H9 (cell line): ENCODE measurements around the gene CAPN5. TPM values are rescaled to one million over a fixed set of nuclear protein-coding genes. Genes with fewer than 3 reads are reported as not detected.

Experiments
- DNase-seq: peaks from one replicate; pipeline ENCODE4 v3.0.0-alpha.2; 2017
- H2AFZ ChIP-seq: one replicate; pipeline ENCODE4 v1.6.1; 2013; ENCODE audit warnings: mild to moderate bottlenecking, low read length, control low read depth, moderate library complexity
- H2AK5ac ChIP-seq: 2 replicates; pipeline ENCODE4 v1.6.1; 2013; ENCODE audit warnings: low read length, control low read depth, mixed read lengths; ENCODE audit not compliant: insufficient read length
- H2BK120ac ChIP-seq: one replicate; pipeline ENCODE4 v1.6.1; 2013; ENCODE audit warnings: low read depth, mild to moderate bottlenecking, low read length, control low read depth, inconsistent platforms; ENCODE audit not compliant: poor library complexity, severe bottlenecking
- H2BK12ac ChIP-seq: 2 replicates; pipeline ENCODE4 v1.6.1; 2013; ENCODE audit warnings: low read length, control low read depth, mixed read lengths, low read depth; ENCODE audit not compliant: insufficient read length
- H2BK15ac ChIP-seq: 2 replicates; pipeline ENCODE4 v1.6.1; 2013; ENCODE audit warnings: low read depth, low read length, control low read depth
- H2BK20ac ChIP-seq: one replicate; pipeline ENCODE4 v1.6.1; 2013; ENCODE audit warnings: low read depth, mild to moderate bottlenecking, low read length, control low read depth, inconsistent platforms; ENCODE audit not compliant: poor library complexity, severe bottlenecking
- H2BK5ac ChIP-seq: 2 replicates; pipeline ENCODE4 v1.6.1; 2013; ENCODE audit warnings: low read length, control low read depth, mixed read lengths; ENCODE audit not compliant: insufficient read length
- H3K14ac ChIP-seq: 2 replicates; pipeline ENCODE4 v1.6.1; 2013; ENCODE audit warnings: low read length, control low read depth; ENCODE audit not compliant: insufficient read depth
- H3K18ac ChIP-seq: 2 replicates; pipeline ENCODE4 v1.6.1; 2013; ENCODE audit warnings: low read depth, mild to moderate bottlenecking, mixed read lengths, low read length, control low read depth; ENCODE audit not compliant: insufficient read length
- H3K23ac ChIP-seq: 2 replicates; pipeline ENCODE4 v1.6.1; 2013; ENCODE audit warnings: low read length, control low read depth, mixed read lengths, low read depth; ENCODE audit not compliant: insufficient read length
- H3K23me2 ChIP-seq: 2 replicates; pipeline ENCODE4 v1.6.1; 2013; ENCODE audit warnings: low read depth, mild to moderate bottlenecking, mixed read lengths, low read length, control low read depth; ENCODE audit not compliant: insufficient read length, poor library complexity, severe bottlenecking
- H3K27ac ChIP-seq: 2 replicates; pipeline ENCODE4 v1.5.1; 2013; ENCODE audit warnings: low read length, control low read depth, mixed read lengths, low read depth; ENCODE audit not compliant: insufficient read length
- H3K27me3 ChIP-seq: 2 replicates; pipeline ENCODE4 v1.6.1; 2013; ENCODE audit warnings: low read length, control low read depth, inconsistent platforms; ENCODE audit not compliant: insufficient read depth
- H3K4ac ChIP-seq: 2 replicates; pipeline ENCODE4 v1.6.1; 2013; ENCODE audit warnings: low read depth, mild to moderate bottlenecking, control low read depth, inconsistent platforms, low read length, moderate library complexity
- H3K4me1 ChIP-seq: 2 replicates; pipeline ENCODE4 v1.6.1; 2013; ENCODE audit warnings: low read length, control low read depth, inconsistent platforms; ENCODE audit not compliant: insufficient read depth
- H3K4me2 ChIP-seq: 2 replicates; pipeline ENCODE4 v1.6.1; 2013; ENCODE audit warnings: low read length, control low read depth, mixed read lengths; ENCODE audit not compliant: insufficient read length, insufficient read depth
- H3K56ac ChIP-seq: 2 replicates; pipeline ENCODE4 v1.6.1; 2013; ENCODE audit warnings: low read depth, mild to moderate bottlenecking, mixed read lengths, low read length, control low read depth; ENCODE audit not compliant: insufficient read length
- H3K79me1 ChIP-seq: 2 replicates; pipeline ENCODE4 v1.6.1; 2013; ENCODE audit warnings: low read depth, mild to moderate bottlenecking, moderate library complexity, low read length, control low read depth, inconsistent platforms; ENCODE audit not compliant: insufficient read depth, poor library complexity, severe bottlenecking
- H3K79me2 ChIP-seq: 2 replicates; pipeline ENCODE4 v1.6.1; 2013; ENCODE audit warnings: low read length, control low read depth, inconsistent platforms; ENCODE audit not compliant: insufficient read depth
- H3K9ac ChIP-seq: 2 replicates; pipeline ENCODE4 v1.6.1; 2013; ENCODE audit warnings: low read length, control low read depth, mixed read lengths; ENCODE audit not compliant: insufficient read length; ENCODE audit errors: extremely low read depth
- H3K9me3 ChIP-seq: one replicate; pipeline ENCODE4 v1.6.1; 2013; ENCODE audit warnings: low read depth, low read length, inconsistent platforms; ENCODE audit not compliant: control insufficient read depth
- H3T11ph ChIP-seq: one replicate; pipeline ENCODE4 v1.6.1; 2013; ENCODE audit warnings: mild to moderate bottlenecking, low read length, control low read depth, inconsistent platforms
- H4K20me1 ChIP-seq: one replicate; pipeline ENCODE4 v1.6.1; 2013; ENCODE audit not compliant: control insufficient read depth, insufficient read length, insufficient read depth
- H4K5ac ChIP-seq: 2 replicates; pipeline ENCODE4 v1.6.1; 2013; ENCODE audit warnings: low read depth, mild to moderate bottlenecking, mixed read lengths, low read length, control low read depth; ENCODE audit not compliant: insufficient read length
- H4K8ac ChIP-seq: replicated peaks from 2 replicates; pipeline ENCODE4 v1.6.1; 2013; ENCODE audit warnings: low read length, control low read depth, mixed read lengths, low read depth; ENCODE audit not compliant: insufficient read length
- H4K91ac ChIP-seq: 2 replicates; pipeline ENCODE4 v1.6.1; 2013; ENCODE audit warnings: low read depth, mild to moderate bottlenecking, moderate library complexity, mixed read lengths, low read length, control low read depth; ENCODE audit not compliant: insufficient read length
- H3K27ac Mint-ChIP-seq, 3 experiments: 2 replicates in 2 of 3; 3 replicates in 1 of 3; pipeline ENCODE4 v1.8.0; 2020 to 2021; ENCODE audit warnings: mixed read lengths in 3 of 3, mild to moderate bottlenecking in 1 of 3, moderate library complexity in 1 of 3
- H3K27me3 Mint-ChIP-seq: 2 replicates; pipeline ENCODE4 v1.8.0; 2021; ENCODE audit warnings: low read depth, mild to moderate bottlenecking, moderate library complexity, mixed read lengths
- H3K36me3 Mint-ChIP-seq, 3 experiments: 2 replicates in 2 of 3; 3 replicates in 1 of 3; pipeline ENCODE4 v1.8.0; 2020 to 2021; ENCODE audit warnings: low read depth in 3 of 3, mixed read lengths in 3 of 3; ENCODE audit not compliant: insufficient read depth in 1 of 3
- H3K4me1 Mint-ChIP-seq, 2 experiments: 2 replicates each; pipeline ENCODE4 v1.8.0; 2020; ENCODE audit warnings: mixed read lengths in 2 of 2
- H3K4me3 Mint-ChIP-seq, 2 experiments: 2 replicates in 1 of 2; 3 replicates in 1 of 2; pipeline ENCODE4 v1.8.0; 2020 to 2021; ENCODE audit warnings: mild to moderate bottlenecking in 2 of 2, mixed read lengths in 2 of 2, moderate library complexity in 1 of 2
- H3K9me3 Mint-ChIP-seq, 2 experiments: 2 replicates in 1 of 2; 3 replicates in 1 of 2; pipeline ENCODE4 v1.8.0; 2020; ENCODE audit warnings: mild to moderate bottlenecking in 2 of 2, mixed read lengths in 2 of 2, moderate library complexity in 1 of 2
- WGBS: extraction: QIAGEN DNeasy Blood & Tissue Kit; methylation state at CpG from one replicate; pipeline ENCODE4 v1.1.7; 2013; ENCODE audit warnings: missing lambda C conversion rate, low lambda C conversion rate, mixed read lengths; ENCODE audit not compliant: insufficient read length; ENCODE audit errors: extremely low coverage; 5-methylcytosine and 5-hydroxymethylcytosine counted together
- total RNA-seq: library from RNA; stranded (reverse); gene quantifications from 2 replicates; pipeline ENCODE4 v1.2.1, GENCODE V29; 2021
- TF ChIP-seq, protein P1 (sequence below): fragments of 200-600 bp; sonication (generic); conservative IDR thresholded peaks from 3 replicates; pipeline ENCODE4 v1.8.0; 2021; ENCODE audit warnings: antibody characterized with exemption, mild to moderate bottlenecking

Gene CAPN5
- total RNA-seq, 1 experiment from 2014 or later: 16.7 TPM

DNA sequence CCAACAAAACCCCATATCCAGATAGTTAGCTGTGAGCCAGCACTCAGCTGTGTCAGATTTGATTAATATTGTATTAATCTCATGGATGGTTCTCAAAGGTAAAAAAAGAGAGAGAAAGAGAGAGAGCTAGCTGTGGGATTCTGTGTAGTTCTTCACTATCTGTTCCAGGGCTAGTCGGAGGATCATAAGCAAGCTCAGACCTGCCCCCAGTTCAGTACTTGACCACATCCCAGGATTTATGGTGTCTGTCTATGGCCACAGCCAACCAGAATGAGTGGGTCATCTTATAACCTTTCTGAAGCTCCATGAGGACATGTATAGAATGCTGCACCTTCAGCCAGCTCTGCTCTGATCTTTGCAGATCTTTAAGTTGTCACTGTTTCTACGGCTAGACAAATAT, 46.0 kb upstream of the CAPN5 start:
- no peak overlapping the region for H3K14ac ChIP-seq
- no peak overlapping the region for H3K4me2 ChIP-seq
- no peak overlapping the region for H3K18ac ChIP-seq
- no peak overlapping the region for H2AFZ ChIP-seq
- Mint-ChIP-seq H3K36me3 (peaks cover 0 to 9% (median 3%) of the 10 kb centered on the region in 3 experiments; a peak in 4 of 7 replicates), H3K4me3 (no peak overlapping the region), H3K4me1 (peaks cover 16 to 21% of the 10 kb centered on the region in 2 experiments), H3K9me3 (no peaks in the 10 kb centered on the region), H3K27ac (no peak overlapping the region; a peak in 1 of 7 replicates), H3K27me3 (no peaks in the 10 kb centered on the region)
- H3K4me1 ChIP-seq: peaks cover 3% of the 10 kb centered on the region; the same call in 1 of the 2 replicates
- no peak for DNase-seq
- H3K9ac ChIP-seq: no peak overlapping the region
- TF ChIP-seq, protein P1, sequence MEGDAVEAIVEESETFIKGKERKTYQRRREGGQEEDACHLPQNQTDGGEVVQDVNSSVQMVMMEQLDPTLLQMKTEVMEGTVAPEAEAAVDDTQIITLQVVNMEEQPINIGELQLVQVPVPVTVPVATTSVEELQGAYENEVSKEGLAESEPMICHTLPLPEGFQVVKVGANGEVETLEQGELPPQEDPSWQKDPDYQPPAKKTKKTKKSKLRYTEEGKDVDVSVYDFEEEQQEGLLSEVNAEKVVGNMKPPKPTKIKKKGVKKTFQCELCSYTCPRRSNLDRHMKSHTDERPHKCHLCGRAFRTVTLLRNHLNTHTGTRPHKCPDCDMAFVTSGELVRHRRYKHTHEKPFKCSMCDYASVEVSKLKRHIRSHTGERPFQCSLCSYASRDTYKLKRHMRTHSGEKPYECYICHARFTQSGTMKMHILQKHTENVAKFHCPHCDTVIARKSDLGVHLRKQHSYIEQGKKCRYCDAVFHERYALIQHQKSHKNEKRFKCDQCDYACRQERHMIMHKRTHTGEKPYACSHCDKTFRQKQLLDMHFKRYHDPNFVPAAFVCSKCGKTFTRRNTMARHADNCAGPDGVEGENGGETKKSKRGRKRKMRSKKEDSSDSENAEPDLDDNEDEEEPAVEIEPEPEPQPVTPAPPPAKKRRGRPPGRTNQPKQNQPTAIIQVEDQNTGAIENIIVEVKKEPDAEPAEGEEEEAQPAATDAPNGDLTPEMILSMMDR: no peak
- H3K9me3 ChIP-seq: no peaks in the 10 kb centered on the region
- H3K56ac ChIP-seq: no peak overlapping the region
- no peak overlapping the region for H3K23ac ChIP-seq
- H3K27me3 ChIP-seq: no peaks in the 10 kb centered on the region
- no peak overlapping the region for H4K5ac ChIP-seq
- no peak overlapping the region for H2BK15ac ChIP-seq
- no peak overlapping the region for H4K91ac ChIP-seq
- no peak overlapping the region for H3K4ac ChIP-seq
- H3K27ac ChIP-seq: no peak overlapping the region
- H3K79me2 ChIP-seq: no peaks in the 10 kb centered on the region
- no peak overlapping the region for H2AK5ac ChIP-seq
- no peaks in the 10 kb centered on the region for H4K20me1 ChIP-seq
- no peaks in the 10 kb centered on the region for H3K23me2 ChIP-seq
- no peak overlapping the region for H2BK12ac ChIP-seq
- no CpG with 5 or more reads among the region's 2 CpGs for whole genome bisulfite sequencing
- H2BK5ac ChIP-seq: no peak overlapping the region
- no peaks in the 10 kb centered on the region for H3K79me1 ChIP-seq
- H2BK120ac ChIP-seq: no peak overlapping the region
- no peak overlapping the region for H2BK20ac ChIP-seq
- no peak overlapping the region for H3T11ph ChIP-seq
- H4K8ac ChIP-seq: no peak overlapping the region
